Ammon's horn (tissue), 1 donor: ENCODE results near the gene DIP2A.
"Not testable (repeated sequence)": the region's sequence is repeated elsewhere in the genome, so short reads cannot be mapped to it uniquely, and the experiment has no call there.

Experiments used
- DNase-seq: peaks from one replicate; pipeline ENCODE4 v3.0.0-alpha.2; 2016; ENCODE audit warnings: low spot score

DIP2A gene

GRCh38 chr21:46448108-46448507, 10.6 kb upstream of the DIP2A start:
- no peak for DNase-seq

GRCh38 chr21:46448855-46449254, 9.8 kb upstream of the DIP2A start:
- DNase-seq, result not testable (repeated sequence)

- no peak for DNase-seq
Measured at GRCh38 chr21:46452710-46453109, 6.0 kb upstream of the DIP2A start.

- DNase-seq, result no peak
Measured at GRCh38 chr21:46454142-46454541, 4.5 kb upstream of the DIP2A start.

- DNase-seq, result peak; percentile 81
Measured at GRCh38 chr21:46454634-46455390, 3.9 kb upstream of the DIP2A start.

GRCh38 chr21:46455575-46456385, 2.9 kb upstream of the DIP2A start:
- DNase-seq, result peak; percentile 83

GRCh38 chr21:46456750-46457149, 1.9 kb upstream of the DIP2A start:
- DNase-seq, result no peak

- DNase-seq, result peak; percentile 58
Measured at GRCh38 chr21:46457801-46458314, 833 bp upstream of the DIP2A start.

- DNase-seq, result no peak
Measured at GRCh38 chr21:46459024-46459355, 299 bp downstream of the DIP2A start.

- peak; percentile 51 for DNase-seq
Measured at GRCh38 chr21:46459356-46460112, 843 bp downstream of the DIP2A start.

GRCh38 chr21:46461909-46462308, 3.2 kb downstream of the DIP2A start:
- no peak for DNase-seq

GRCh38 chr21:46465153-46465552, 6.5 kb downstream of the DIP2A start:
- DNase-seq, result not testable (repeated sequence)

GRCh38 chr21:46465651-46466050, 7.0 kb downstream of the DIP2A start:
- no peak for DNase-seq

GRCh38 chr21:46468108-46468774, 9.6 kb downstream of the DIP2A start:
- DNase-seq, result no peak

- DNase-seq, result no peak
Measured at GRCh38 chr21:46469275-46469674, 10.6 kb downstream of the DIP2A start.

- DNase-seq, result no peak
Measured at GRCh38 chr21:46471514-46471913, 12.8 kb downstream of the DIP2A start.

- DNase-seq, result peak; percentile 62
Measured at GRCh38 chr21:46472246-46472645, 13.6 kb downstream of the DIP2A start.

GRCh38 chr21:46474382-46474781, 15.7 kb downstream of the DIP2A start:
- no peak for DNase-seq

GRCh38 chr21:46475296-46475695, 16.6 kb downstream of the DIP2A start:
- no peak for DNase-seq

- no peak for DNase-seq
Measured at GRCh38 chr21:46477765-46478164, 19.1 kb downstream of the DIP2A start.

- DNase-seq, result no peak
Measured at GRCh38 chr21:46478910-46479309, 20.2 kb downstream of the DIP2A start.

GRCh38 chr21:46480466-46480865, 21.8 kb downstream of the DIP2A start:
- no peak for DNase-seq
